Measurements from ENCODE around the gene CFB. TPM values are rescaled to one million over a fixed set of nuclear protein-coding genes. Genes with fewer than 3 reads are reported as not detected.

The CFB gene
- total RNA-seq, 1 donor: 12.1 TPM

GRCh38 chr6:31948753-31949413, 3.0 kb downstream of the CFB start:
- DNase-seq (ENCODE audit: low read depth): peak; percentile 39
- H3K4me3 ChIP-seq (ENCODE audit: low read depth, low read length): no peak overlapping the region
- no peak for TF ChIP-seq CTCF (IDR thresholded peaks at IDR 0.05; ENCODE audit: insufficient read depth, low read depth, low read length)

- no peak for DNase-seq (ENCODE audit: low read depth)
- no peak for TF ChIP-seq CTCF (IDR thresholded peaks at IDR 0.05; ENCODE audit: insufficient read depth, low read depth, low read length)
- no peak overlapping the region for H3K4me3 ChIP-seq (ENCODE audit: low read depth, low read length)
These were observed 4.1 kb downstream of the CFB start for GRCh38 chr6:31949926-31950548.

- DNase-seq (ENCODE audit: low read depth): peak; percentile 65
- no peak overlapping the region for H3K4me3 ChIP-seq (ENCODE audit: low read depth, low read length)
- TF ChIP-seq CTCF (IDR thresholded peaks at IDR 0.05; ENCODE audit: insufficient read depth, low read depth, low read length): peak; percentile 86
These were observed 6.4 kb downstream of the CFB start for GRCh38 chr6:31952140-31952805.

- no peak for TF ChIP-seq CTCF (IDR thresholded peaks at IDR 0.05; ENCODE audit: insufficient read depth, low read depth, low read length)
- no peak overlapping the region for H3K4me3 ChIP-seq (ENCODE audit: low read depth, low read length)
- DNase-seq (ENCODE audit: low read depth): no peak
These were observed 7.0 kb downstream of the CFB start for GRCh38 chr6:31952890-31953289.

GRCh38 chr6:31954511-31954910, 8.6 kb downstream of the CFB start:
- DNase-seq (ENCODE audit: low read depth): no peak
- H3K4me3 ChIP-seq (ENCODE audit: low read depth, low read length): no peak overlapping the region
- no peak for TF ChIP-seq CTCF (IDR thresholded peaks at IDR 0.05; ENCODE audit: insufficient read depth, low read depth, low read length)

GRCh38 chr6:31956796-31957195, 10.9 kb downstream of the CFB start:
- no peak for DNase-seq (ENCODE audit: low read depth)
- H3K4me3 ChIP-seq (ENCODE audit: low read depth, low read length): no peak overlapping the region
- TF ChIP-seq CTCF (IDR thresholded peaks at IDR 0.05; ENCODE audit: insufficient read depth, low read depth, low read length): no peak
